Medulla oblongata (tissue), 1 donor: ENCODE data around the gene SH3D19.

Source experiments
- DNase-seq: peaks from one replicate; pipeline ENCODE4 v3.0.0-alpha.2; 2015; ENCODE audit errors: extremely low spot score

Gene SH3D19, protein sequence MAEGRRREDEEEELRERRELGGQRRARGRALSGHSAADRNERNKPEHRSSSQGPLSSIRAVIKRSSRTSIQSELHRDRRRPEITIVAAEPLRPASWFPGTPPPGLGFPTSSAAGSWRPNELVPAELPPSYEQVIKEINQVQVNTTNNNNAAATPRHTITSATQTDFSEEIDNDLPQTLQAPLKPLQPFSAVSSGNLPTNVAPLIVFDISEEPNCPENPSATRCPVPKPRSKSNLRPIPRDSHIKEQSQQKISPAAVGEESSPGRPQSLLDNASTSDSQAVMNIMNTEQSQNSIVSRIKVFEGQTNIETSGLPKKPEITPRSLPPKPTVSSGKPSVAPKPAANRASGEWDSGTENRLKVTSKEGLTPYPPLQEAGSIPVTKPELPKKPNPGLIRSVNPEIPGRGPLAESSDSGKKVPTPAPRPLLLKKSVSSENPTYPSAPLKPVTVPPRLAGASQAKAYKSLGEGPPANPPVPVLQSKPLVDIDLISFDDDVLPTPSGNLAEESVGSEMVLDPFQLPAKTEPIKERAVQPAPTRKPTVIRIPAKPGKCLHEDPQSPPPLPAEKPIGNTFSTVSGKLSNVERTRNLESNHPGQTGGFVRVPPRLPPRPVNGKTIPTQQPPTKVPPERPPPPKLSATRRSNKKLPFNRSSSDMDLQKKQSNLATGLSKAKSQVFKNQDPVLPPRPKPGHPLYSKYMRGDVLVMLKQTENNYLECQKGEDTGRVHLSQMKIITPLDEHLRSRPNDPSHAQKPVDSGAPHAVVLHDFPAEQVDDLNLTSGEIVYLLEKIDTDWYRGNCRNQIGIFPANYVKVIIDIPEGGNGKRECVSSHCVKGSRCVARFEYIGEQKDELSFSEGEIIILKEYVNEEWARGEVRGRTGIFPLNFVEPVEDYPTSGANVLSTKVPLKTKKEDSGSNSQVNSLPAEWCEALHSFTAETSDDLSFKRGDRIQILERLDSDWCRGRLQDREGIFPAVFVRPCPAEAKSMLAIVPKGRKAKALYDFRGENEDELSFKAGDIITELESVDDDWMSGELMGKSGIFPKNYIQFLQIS

DNA sequence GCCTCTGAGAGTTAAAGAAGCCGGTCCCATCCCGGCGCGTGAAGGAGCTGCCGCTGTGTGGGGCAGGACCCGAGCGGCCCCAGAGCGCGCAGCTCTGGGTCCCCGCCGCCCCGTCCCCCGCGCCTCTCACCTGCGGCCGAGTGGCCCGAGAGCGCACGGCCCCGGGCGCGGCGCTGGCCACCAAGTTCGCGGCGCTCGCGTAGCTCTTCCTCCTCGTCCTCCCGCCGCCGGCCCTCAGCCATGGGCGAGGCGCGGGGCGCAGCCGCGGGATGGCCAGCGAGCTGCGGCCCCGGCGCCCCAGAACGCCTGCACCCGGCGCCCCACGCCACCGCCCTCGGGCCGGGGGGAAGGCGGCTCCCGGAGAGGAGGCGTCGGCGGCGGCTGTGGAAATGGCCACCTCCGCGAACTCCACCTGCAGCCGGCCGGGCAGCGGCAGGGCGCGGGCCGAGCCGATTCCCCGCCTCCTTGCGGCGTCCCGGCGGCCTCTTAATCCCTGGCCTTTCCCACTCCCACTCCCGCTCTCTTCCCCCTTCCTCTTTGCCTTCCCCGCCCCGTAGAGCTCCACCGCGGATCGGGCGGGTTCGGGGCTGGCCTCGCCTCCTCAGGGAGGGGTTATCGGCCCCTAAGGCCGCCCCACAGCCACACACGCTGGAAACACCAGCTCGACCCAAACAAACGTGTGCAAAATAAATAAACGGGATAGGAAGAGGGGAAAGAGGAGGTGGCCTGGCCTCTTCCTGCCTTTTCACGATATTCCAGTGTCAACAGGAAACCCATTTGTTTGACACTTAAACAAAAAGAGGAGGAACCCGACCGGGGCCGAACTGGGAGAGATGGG is at the start of gene SH3D19:
TSS of gene SH3D19 (minus strand) at position 495 of the 838 bp plus-strand sequence. CDS start at position 242, 253 bp downstream.
- peak; percentile 59 for DNase-seq

DNA sequence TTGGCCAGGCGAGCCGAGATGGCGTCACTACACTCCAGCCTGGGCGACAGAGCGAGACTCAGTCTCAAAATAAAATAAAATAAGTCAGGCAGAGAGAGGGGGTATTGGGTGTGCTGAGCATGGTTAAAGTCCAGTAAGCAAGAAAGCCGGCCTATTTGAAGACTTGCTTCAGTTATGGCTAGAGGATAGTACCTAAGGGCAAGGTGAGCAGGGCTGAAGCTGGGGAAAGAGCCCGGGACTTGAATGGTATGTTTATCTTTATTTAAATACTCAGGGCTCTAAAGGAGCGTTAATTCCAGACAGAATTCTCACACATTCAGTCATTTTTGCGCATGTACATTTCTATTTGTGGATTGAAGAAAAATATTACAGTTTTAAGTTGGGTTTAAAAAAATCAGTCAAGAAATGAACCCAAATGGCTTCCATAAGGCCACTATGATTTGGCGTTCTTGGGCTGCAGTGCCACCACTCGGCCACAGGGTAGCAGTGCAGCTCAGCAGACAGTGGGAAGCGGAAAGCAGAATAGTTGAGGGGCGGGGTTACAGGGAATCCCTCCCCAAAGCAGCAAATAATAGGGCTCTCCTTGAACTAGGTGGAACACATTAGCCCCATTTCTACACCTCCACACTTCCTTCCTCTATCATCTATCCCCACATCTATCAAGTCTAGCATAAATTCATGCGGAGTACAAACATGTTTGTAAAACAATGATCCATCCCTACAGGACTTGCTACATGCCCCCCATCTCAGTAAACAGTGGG is 37.2 kb upstream of the SH3D19 start:
- DNase-seq, result peak; percentile 93

DNA sequence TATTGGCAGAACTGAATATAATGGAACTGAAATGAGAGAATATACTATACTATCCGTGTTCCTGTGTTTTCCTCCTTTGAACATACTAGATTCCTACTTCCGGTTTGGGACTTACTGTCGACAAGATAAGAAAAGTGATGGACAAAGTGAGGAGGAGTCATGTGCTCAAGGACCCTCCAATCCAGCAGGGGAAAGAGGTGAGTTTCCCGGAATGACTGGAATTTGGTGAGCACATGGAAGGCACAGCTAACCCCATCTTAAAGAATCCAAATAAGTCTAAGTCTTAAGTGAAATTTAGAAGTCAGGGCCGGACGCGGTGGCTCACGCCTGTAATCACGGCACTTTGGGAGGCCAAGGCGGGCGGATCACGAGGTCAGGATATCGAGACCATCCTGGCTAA is 36.6 kb upstream of the SH3D19 start:
- no peak for DNase-seq

DNA sequence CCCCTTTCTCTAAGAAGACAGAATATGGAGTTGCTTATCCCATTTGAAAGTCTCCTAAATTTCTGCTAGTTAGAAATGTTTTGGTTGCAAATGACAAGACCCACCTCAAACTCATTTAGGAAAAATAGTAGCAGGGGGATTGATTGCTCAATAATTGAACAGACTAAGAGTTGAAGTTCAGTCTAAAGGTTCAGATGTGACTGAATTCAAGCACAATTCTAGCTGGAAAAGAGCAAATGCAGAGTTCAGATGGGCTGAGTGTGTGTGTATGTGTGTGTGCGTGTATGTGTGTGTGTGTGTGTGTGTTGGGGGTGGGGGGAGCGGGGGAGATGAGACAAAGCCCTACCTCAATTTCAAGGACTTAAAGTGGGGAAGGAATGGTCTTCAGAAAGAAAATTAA is 35.7 kb upstream of the SH3D19 start:
- no peak for DNase-seq

DNA sequence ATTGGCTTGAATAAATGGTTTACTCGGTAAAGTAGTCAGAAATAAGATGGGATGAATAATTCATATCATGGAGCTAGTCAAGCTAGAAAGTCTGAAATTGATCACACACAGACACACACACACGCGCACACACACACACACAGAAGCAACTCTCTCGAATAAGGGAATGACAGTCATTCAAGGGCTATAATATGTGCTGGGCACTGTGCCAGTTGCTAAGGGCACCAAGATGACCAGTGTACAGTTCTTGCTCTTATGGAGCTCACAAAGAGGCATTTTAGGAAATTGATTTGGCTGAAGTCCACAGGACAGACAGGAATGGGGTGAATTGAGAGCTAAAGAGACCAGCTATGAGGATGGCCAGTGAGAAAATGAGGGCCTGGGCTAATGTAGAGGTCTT is 34.2 kb upstream of the SH3D19 start:
- DNase-seq, result peak; percentile 30

DNA sequence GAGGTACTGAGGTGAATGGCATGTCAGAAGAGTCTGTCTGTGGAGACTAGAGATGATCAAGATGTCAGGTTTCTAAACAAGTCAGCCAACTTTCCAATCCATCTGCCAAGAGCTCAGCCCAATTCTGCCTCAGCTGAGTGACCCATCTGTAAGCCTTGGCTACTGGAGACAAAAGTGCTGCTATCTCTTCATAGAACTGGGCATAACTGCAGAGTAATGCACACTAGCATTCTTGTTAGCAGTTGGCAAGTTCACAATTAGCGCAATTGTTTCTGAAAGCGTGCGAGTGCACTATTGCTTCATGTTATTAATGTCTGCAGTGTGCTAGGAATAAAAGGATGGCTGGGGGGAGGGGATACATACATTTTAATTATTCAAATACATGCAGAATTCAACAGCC is 32.9 kb upstream of the SH3D19 start:
- DNase-seq, result peak; percentile 95

DNA sequence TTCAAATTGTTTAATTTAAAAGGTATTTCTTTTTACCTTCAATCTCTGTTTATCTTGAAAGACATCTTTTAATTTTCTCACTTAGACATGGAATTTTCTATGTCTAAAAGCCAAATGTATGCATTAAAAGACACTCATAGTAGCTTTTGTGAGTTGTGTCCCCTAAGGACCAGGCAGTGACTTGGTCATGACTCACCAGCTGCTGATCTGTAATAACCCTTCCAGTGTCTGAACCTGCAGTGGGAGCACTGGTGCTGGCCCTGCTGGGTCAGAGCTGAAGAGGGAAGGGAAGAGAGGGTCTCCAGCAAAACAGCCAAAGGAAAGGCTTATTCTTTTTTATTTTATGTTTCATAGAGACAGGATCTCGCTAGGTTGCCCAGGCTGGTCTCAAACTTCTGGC is 31.1 kb upstream of the SH3D19 start:
- no peak for DNase-seq

DNA sequence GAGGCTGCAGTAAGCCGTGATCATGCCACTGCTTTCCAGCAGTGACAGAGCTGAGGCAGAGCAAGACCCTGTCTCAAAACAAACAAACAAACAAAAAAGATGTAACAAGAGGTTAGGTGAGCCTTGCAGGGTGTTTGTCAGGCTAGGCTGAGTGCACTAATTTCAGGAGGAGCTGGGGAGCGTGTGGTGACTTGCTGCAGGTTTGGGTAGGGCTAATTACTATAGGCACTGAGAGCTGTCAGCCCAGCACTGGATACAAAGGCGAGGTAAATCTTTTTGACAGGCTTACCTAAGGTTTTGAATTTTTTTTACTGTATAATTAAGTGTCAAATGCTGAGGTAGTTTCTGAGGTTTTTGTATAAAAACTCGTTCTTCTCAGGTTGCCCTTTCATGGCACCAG is 29.8 kb upstream of the SH3D19 start:
- DNase-seq, result no peak

DNA sequence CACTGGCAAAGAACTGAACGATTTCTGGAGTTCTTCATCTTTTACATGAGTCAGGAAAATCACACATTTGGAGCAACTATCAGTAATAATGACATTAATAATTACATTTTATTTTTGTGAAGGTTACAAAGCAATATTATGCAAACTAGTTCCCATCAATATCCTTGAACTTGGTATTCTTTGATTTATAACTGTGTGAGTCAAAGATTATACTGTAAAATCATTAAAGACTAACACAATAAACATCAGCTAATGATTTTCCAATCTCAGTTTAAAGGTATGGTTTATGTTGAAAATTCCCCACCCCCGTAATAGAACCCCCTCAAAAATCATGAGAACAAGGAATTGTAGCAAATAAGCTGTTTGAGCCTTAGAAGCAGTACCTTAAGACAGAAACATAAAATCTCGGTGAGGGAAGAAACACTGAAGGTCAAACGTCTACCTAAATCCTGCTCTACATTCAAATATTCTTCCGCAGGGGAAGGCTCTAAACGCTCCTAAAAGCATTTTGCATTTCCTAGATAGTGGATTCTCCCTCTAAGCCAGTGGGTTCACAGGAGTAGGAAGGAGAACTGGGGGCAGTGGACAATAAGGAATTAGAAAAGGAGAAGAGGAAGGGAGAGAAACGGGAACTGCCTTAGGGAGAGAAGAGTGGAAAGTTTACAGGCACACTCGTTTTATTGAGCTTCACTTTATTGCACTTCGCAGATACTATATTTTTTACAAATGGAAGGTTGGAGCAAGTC is 22.3 kb upstream of the SH3D19 start:
- DNase-seq, result no peak

DNA sequence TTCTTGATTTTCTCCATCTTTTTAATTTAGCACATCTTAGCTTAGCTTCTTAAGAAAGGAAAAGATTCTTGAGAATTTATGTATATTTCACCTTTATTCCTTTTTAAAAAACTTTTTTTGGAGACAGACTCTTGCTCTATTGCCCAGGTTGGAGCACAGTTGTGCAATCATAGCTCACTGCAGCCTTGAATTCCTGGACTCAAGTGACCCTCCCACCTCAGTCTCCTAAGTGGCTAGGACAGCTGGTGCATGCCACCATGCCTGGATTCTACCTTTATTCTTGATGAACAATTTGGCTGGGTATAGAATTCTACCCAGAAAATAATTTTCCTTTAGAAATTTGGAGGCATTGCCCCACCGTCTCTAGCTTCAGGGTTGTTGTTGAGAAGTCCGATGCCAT is 19.5 kb upstream of the SH3D19 start:
- no peak for DNase-seq

DNA sequence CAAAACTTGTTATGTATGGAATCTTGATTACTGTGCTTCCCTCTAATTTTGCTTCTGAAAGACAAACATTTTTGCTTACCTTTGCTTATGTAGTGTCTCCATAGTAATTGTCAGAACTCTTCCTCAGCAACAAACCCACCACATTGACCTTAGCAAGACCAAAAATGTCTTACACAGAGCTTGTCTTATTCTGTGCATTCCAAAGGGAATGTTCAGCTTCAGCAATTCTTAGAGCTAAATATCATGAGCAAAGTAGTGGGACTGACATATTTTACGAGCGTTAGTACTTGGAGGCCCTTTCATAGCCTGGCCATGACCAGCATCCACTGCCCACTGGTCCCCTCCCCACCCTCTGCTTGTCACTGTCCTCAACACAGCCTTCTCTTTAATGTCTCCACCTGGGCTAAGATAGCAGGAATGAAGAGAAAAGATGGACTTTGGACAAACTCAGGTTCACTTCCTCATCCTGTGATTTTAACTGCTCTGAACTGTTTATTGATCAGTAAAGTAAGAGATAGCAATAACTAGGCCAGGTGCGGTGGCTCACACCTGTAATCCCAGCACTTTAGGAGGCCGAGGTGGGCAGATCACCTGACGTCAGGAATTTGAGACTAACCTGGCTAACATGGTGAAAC is 15.5 kb upstream of the SH3D19 start:
- DNase-seq, result no peak

DNA sequence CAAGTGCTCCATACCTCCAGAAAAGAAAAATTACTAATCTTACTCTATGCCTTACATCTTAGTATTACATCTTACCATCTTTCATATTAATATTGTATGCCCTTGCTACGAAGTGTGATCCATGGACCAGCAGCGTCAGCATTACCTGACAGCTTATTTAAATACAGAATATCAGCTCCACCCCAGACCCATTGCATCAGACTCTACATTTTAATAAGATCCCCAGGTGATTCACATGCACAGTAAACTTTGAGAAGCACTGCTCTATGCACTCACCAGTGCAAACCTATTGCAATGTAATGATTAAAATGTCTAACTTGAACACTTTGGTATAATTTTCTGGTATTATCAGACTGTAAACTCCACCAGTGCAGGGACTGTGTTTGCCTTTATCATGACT is 14.1 kb upstream of the SH3D19 start:
- no peak for DNase-seq

DNA sequence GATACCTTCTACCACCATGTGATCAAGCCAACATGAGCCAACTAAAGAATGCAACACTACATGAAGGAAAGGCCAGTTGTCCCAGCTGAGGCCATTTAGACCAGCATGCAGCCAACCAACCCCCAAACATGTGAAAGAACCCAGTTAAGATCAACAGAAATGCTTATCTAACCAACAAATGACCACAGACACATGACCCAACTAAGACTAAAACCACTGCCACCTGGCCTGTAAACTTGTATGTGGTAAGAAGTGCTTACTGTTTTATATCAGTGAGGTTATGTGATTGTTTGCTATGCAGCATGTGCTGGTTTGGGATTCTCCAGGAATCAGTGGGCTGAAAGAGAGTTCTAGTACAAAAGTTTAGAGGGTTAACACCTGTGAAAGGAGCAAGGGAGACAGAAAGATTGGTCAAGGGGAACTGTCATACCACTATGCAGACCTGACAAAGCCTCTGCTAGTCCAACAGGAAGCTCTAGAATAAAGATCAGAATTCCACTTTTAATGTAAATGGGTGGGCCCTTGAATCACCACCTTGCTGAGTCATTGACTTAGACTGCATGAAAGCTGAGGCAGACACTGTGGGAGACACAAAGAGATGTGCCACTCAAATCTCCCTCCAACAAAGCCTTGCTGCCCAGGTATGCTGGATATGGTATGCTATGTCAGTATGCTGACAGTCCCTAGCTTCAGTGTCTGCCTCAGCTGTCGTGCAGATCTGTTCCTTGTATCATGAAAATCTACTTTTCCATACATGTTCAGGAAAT is 6.1 kb upstream of the SH3D19 start:
- DNase-seq, result no peak

DNA sequence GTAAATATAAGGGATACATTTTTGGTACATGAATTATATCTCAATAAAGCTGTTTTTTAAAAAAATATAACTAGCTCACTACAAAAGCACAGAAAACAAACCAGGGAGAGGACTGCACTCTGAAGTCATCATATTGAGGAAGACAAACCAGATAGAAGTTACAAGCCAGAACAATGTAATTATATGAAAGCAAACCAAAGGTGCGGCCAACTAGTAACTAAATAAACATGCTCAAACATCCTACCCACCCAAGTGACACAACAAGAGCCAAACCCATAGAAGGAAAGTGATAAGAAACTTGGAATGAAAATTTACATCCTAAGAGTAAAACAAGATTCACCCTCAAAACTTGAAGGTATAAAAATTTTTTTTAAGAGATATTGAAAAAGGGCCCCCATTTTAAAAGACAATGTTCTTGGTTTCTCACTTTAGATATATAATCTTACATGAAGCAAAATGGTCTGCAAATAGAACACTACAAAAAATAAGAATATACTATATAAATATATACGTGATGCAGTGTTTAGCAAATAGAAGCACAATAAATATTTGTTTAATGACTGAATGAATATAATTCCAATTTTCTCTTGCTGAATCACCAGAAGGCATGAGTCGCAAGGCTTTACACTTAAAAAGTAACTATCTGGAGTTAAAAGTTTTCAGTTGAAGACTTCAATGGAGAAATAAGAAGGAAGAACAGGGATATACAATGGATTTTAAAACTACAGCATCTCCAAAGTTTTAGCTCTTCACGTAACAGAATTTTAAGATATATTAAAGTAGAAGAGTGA is 4.0 kb upstream of the SH3D19 start:
- no peak for DNase-seq

DNA sequence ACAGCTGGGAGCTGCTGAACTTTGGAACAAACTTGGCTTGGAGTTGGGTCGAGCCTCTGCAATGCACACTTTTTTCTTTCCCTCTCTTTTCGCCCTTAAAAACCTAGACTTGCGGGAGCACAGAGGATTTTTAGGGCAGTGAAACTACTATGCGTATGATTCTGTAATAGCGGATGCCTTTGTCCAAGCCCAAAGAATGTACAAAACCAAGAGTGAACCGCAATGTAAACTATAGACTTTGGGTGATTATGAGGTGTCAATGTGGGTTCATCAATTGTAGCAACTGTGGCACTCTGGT is 493 bp upstream of the SH3D19 start:
- no peak for DNase-seq

DNA sequence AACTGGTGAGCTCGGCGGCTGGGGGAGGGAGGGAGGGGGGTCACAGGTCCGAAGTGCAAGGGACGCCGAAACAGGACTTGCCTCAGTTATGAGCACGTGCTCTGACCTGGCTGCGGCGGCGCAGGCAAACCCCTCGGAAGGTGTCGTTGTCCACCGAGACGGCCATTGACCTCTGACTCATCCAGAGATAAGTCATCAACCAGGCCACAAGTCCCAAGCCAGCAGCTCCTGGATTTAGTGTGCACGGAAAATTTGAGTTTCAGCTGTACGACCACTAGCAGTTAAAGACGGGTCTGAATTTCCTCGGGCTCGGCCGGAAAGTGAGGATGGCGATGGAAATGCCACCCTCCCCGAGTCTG is 674 bp downstream of the SH3D19 start:
- peak; percentile 44 for DNase-seq

DNA sequence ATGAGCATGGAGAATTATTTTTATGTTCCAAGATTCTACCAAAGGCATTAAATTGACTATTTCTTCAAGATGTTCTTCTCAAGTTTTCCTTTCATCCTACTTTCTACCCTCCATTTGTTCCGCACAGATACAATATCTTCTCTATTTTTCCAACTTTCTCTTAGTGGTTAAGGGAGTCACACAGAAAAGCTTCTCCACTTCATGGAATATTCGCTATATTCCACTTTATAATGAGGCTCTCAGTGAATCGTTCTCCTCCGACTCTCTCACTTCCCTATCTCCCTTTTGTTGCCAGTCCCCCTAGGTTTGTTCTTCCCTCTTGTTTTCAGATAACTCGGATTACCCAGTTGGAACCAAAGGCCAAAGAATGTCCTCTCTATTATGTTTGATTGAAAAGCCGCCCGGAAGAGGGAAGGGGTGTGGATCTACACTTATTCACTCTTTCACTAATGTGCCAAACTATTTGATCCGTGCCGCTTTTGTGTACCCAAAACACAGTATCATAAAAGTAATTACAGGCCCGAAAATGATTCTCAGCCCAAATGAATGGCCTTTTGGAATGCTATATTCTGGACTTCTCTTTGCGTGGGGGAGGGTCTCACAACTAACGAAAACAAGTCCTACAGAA is 1.2 kb downstream of the SH3D19 start:
- DNase-seq, result peak; percentile 46

DNA sequence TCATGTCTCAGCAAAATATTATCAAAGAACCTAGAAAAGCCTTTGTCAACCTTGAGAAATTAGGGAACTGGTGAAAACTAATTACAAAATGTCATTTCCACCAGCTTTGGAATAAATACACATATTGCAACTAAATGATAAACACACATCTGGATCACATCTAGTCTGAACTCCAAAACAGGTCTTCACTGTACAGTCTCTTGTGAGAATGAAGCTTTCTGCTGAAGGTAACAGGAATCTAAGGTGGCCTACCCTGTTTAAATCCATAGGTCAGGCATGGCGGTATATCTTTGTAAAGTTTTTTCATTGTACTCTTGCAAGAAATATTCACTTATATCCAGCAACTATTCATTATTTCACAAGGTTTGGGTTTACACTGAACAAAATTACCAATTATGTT is 1.7 kb downstream of the SH3D19 start:
- DNase-seq, result peak; percentile 27
